Measurements from ENCODE around the gene POFUT1. TPM values are rescaled to one million over a fixed set of nuclear protein-coding genes. Genes with fewer than 3 reads are reported as not detected.
A peak's percentile ranks its signal among the peaks of the same experiment; 100 is the strongest.

Gene POFUT1
- total RNA-seq, 1 donor from 2014 or later = 68.1 TPM

GRCh38 chr20:32227744-32228688 lies 20.3 kb downstream of the POFUT1 start:
- Mint-ChIP-seq H3K36me3 (ENCODE audit: low read depth) (peaks cover 68% of the 10 kb centered on the region), H3K4me1 (peaks cover 26% of the 10 kb centered on the region), H3K4me3 (no peak overlapping the region), H3K27me3 (no peaks in the 10 kb centered on the region), H3K9me3 (no peaks in the 10 kb centered on the region), H3K27ac (peak overlapping the region; percentile 4)
- DNase-seq = no peak
- intact Hi-C loops (cut with micrococcal nuclease) = no loop called here

- Mint-ChIP-seq H3K27ac (peak overlapping the region; percentile 40), H3K9me3 (no peaks in the 10 kb centered on the region), H3K36me3 (ENCODE audit: low read depth) (peaks cover 72% of the 10 kb centered on the region), H3K4me3 (no peak overlapping the region), H3K4me1 (peaks cover 32% of the 10 kb centered on the region), H3K27me3 (no peaks in the 10 kb centered on the region)
- intact Hi-C loops (cut with micrococcal nuclease) = no loop called here
- DNase-seq = no peak
Measured at GRCh38 chr20:32229251-32229747, 21.6 kb downstream of the POFUT1 start.

- peaks cover 76% of the 10 kb centered on the region for H3K36me3 Mint-ChIP-seq (ENCODE audit: low read depth)
- intact Hi-C loops (cut with micrococcal nuclease) = loop anchor here (1.0 kb wide), 1 partner anchor 7 kb away; no protein-coding TSS in a partner anchor
- no peak overlapping the region for H3K4me3 Mint-ChIP-seq
- no peak for DNase-seq
- H3K27me3 Mint-ChIP-seq = no peaks in the 10 kb centered on the region
- H3K9me3 Mint-ChIP-seq = no peaks in the 10 kb centered on the region
- peaks cover 30% of the 10 kb centered on the region for H3K4me1 Mint-ChIP-seq
- peak overlapping the region; percentile 65 for H3K27ac Mint-ChIP-seq
Measured at GRCh38 chr20:32230707-32231106, 23.0 kb downstream of the POFUT1 start.

- peak overlapping the region; percentile 33 for H3K4me3 Mint-ChIP-seq
- H3K4me1 Mint-ChIP-seq = peaks cover 29% of the 10 kb centered on the region
- no peak for DNase-seq
- H3K36me3 Mint-ChIP-seq (ENCODE audit: low read depth) = peaks cover 76% of the 10 kb centered on the region
- intact Hi-C loops (cut with micrococcal nuclease) = loop anchor here (1.0 kb wide), 1 partner anchor 8 kb away; no protein-coding TSS in a partner anchor
- H3K27ac Mint-ChIP-seq = peak overlapping the region; percentile 96
- H3K9me3 Mint-ChIP-seq = no peaks in the 10 kb centered on the region
- H3K27me3 Mint-ChIP-seq = no peaks in the 10 kb centered on the region
Measured at GRCh38 chr20:32231245-32231644, 23.6 kb downstream of the POFUT1 start.

GRCh38 chr20:32231847-32232246 lies 24.2 kb downstream of the POFUT1 start:
- Mint-ChIP-seq H3K36me3 (ENCODE audit: low read depth) (peaks cover 75% of the 10 kb centered on the region), H3K4me3 (peak overlapping the region; percentile 75), H3K9me3 (no peaks in the 10 kb centered on the region), H3K27ac (peak overlapping the region; percentile 96), H3K27me3 (no peaks in the 10 kb centered on the region), H3K4me1 (peaks cover 29% of the 10 kb centered on the region)
- intact Hi-C loops (cut with micrococcal nuclease) = loop anchor here (1.0 kb wide), 4 partner anchors 9 to 53 kb away; no protein-coding TSS in a partner anchor
- peak; percentile 82 for DNase-seq

- H3K9me3 Mint-ChIP-seq = no peaks in the 10 kb centered on the region
- intact Hi-C loops (cut with micrococcal nuclease) = loop anchor here (1.0 kb wide), 3 partner anchors 20 to 53 kb away; no protein-coding TSS in a partner anchor
- H3K4me3 Mint-ChIP-seq = peak overlapping the region; percentile 75
- peaks cover 34% of the 10 kb centered on the region for H3K4me1 Mint-ChIP-seq
- DNase-seq = no peak
- peak overlapping the region; percentile 96 for H3K27ac Mint-ChIP-seq
- H3K36me3 Mint-ChIP-seq (ENCODE audit: low read depth) = peaks cover 78% of the 10 kb centered on the region
- H3K27me3 Mint-ChIP-seq = no peaks in the 10 kb centered on the region
Measured at GRCh38 chr20:32232326-32232886, 24.7 kb downstream of the POFUT1 start.

GRCh38 chr20:32233286-32233685 lies 25.6 kb downstream of the POFUT1 start:
- intact Hi-C loops (cut with micrococcal nuclease) = no loop called here

GRCh38 chr20:32234135-32234808 lies 26.6 kb downstream of the POFUT1 start:
- Mint-ChIP-seq H3K36me3 (ENCODE audit: low read depth) (peaks cover 65% of the 10 kb centered on the region), H3K4me1 (peaks cover 34% of the 10 kb centered on the region), H3K4me3 (no peak overlapping the region), H3K27ac (peak overlapping the region; percentile 51), H3K9me3 (no peaks in the 10 kb centered on the region), H3K27me3 (no peaks in the 10 kb centered on the region)
- intact Hi-C loops (cut with micrococcal nuclease) = no loop called here
- DNase-seq = no peak

More at GRCh38 chr20:32233286-32233685, 25.6 kb downstream of the POFUT1 start:
- peak overlapping the region; percentile 22 for H3K4me3 Mint-ChIP-seq
- H3K27ac Mint-ChIP-seq = peak overlapping the region; percentile 96
- DNase-seq = no peak
- H3K4me1 Mint-ChIP-seq = peaks cover 34% of the 10 kb centered on the region
- no peaks in the 10 kb centered on the region for H3K9me3 Mint-ChIP-seq
- no peaks in the 10 kb centered on the region for H3K27me3 Mint-ChIP-seq
- peaks cover 71% of the 10 kb centered on the region for H3K36me3 Mint-ChIP-seq (ENCODE audit: low read depth)

GRCh38 chr20:32235331-32236047 lies 27.8 kb downstream of the POFUT1 start:
- intact Hi-C loops (cut with micrococcal nuclease) = no loop called here
- H3K27me3 Mint-ChIP-seq = no peaks in the 10 kb centered on the region
- DNase-seq = no peak
- H3K27ac Mint-ChIP-seq = peak overlapping the region; percentile 31
- peaks cover 60% of the 10 kb centered on the region for H3K36me3 Mint-ChIP-seq (ENCODE audit: low read depth)
- H3K4me3 Mint-ChIP-seq = no peak overlapping the region
- peaks cover 41% of the 10 kb centered on the region for H3K4me1 Mint-ChIP-seq
- no peaks in the 10 kb centered on the region for H3K9me3 Mint-ChIP-seq

- Mint-ChIP-seq H3K9me3 (no peaks in the 10 kb centered on the region), H3K36me3 (ENCODE audit: low read depth) (peaks cover 54% of the 10 kb centered on the region), H3K27me3 (no peaks in the 10 kb centered on the region), H3K27ac (no peak overlapping the region), H3K4me3 (no peak overlapping the region), H3K4me1 (peaks cover 38% of the 10 kb centered on the region)
- intact Hi-C loops (cut with micrococcal nuclease) = no loop called here
- no peak for DNase-seq
Measured at GRCh38 chr20:32236048-32236533, 28.4 kb downstream of the POFUT1 start.

- Mint-ChIP-seq H3K4me1 (peaks cover 31% of the 10 kb centered on the region), H3K36me3 (ENCODE audit: low read depth) (peaks cover 47% of the 10 kb centered on the region), H3K27ac (peak overlapping the region; percentile 5), H3K4me3 (no peak overlapping the region), H3K9me3 (no peaks in the 10 kb centered on the region), H3K27me3 (no peaks in the 10 kb centered on the region)
- DNase-seq = no peak
- intact Hi-C loops (cut with micrococcal nuclease) = no loop called here
Measured at GRCh38 chr20:32236819-32237218, 29.1 kb downstream of the POFUT1 start.

- intact Hi-C loops (cut with micrococcal nuclease) = no loop called here
- Mint-ChIP-seq H3K27me3 (no peaks in the 10 kb centered on the region), H3K36me3 (ENCODE audit: low read depth) (peaks cover 42% of the 10 kb centered on the region), H3K27ac (peak overlapping the region; percentile 5), H3K4me1 (peaks cover 26% of the 10 kb centered on the region), H3K4me3 (no peak overlapping the region), H3K9me3 (no peaks in the 10 kb centered on the region)
- no peak for DNase-seq
Measured at GRCh38 chr20:32237419-32237818, 29.7 kb downstream of the POFUT1 start.

All from activated CD4-positive, alpha-beta T cell treated with anti-CD3 and anti-CD28 coated beads, Interleukin-2, amount 10 ng/mL, durations not matched to agents 24 days and 14 days (primary cell).